ENCODE data around the gene SCYGR8. TPM values are rescaled to one million over a fixed set of nuclear protein-coding genes. Genes with fewer than 3 reads are reported as not detected.

SCYGR8 gene
- polyA plus RNA-seq, 1 of the 3 experiments (the other 2 are of a cell fraction): not detected

DNA sequence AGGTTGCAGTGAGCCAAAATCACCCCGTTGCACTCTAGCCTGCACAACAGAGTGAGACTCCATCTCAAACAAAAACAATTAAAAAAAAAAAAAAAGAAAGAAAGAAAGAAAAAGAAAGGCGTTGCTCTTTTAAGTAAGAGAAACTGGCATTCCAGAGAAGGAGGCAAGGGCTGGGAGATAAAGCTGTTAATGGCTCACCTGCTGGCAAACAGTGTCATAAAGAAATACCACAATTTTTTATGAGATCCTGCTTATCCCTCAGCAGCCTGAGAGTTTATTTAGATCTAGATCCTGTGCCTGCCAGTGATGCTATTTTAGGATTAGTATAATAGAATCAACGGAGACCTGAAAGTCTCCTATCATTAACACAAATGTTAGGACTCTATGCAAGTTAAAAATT lies 44.1 kb upstream of the SCYGR8 start:
- Histone ChIP-seq H2AFZ (ENCODE audit: low read depth) (no peak overlapping the region), H3F3A (replicated peaks; ENCODE audit: insufficient read depth) (no peaks in the 10 kb centered on the region), H3K27ac (ENCODE audit: low read depth in 2 of 2, low read length in 1 of 2) (no peak overlapping the region), H4K20me1 (ENCODE audit: insufficient read depth) (no peaks in the 10 kb centered on the region), H3K9ac (no peak overlapping the region), H3K9me2 (no peaks in the 10 kb centered on the region), H3K4me2 (no peak overlapping the region), H3K4me3 (ENCODE audit: low read depth in 2 of 2, low read length in 1 of 2) (no peak overlapping the region), H3K36me3 (replicated peaks in 1 of 2; ENCODE audit: control insufficient read depth in 1 of 2, insufficient read depth in 2 of 2, low read length in 1 of 2) (no peaks in the 10 kb centered on the region), H3K9me3 (no peaks in the 10 kb centered on the region), H3K27me3 (ENCODE audit: insufficient read depth) (peaks cover 9% of the 10 kb centered on the region; the same call in 1 of the 2 replicates), H3K4me1 (ENCODE audit: control insufficient read depth in 1 of 2, insufficient read depth in 2 of 2, low read depth in 1 of 2, low read length in 1 of 2) (no peaks in the 10 kb centered on the region), H3K79me2 (ENCODE audit: insufficient read depth) (no peaks in the 10 kb centered on the region)
- POLR2A ChIA-PET: no interaction called here
- TF ChIP-seq, protein P1, sequence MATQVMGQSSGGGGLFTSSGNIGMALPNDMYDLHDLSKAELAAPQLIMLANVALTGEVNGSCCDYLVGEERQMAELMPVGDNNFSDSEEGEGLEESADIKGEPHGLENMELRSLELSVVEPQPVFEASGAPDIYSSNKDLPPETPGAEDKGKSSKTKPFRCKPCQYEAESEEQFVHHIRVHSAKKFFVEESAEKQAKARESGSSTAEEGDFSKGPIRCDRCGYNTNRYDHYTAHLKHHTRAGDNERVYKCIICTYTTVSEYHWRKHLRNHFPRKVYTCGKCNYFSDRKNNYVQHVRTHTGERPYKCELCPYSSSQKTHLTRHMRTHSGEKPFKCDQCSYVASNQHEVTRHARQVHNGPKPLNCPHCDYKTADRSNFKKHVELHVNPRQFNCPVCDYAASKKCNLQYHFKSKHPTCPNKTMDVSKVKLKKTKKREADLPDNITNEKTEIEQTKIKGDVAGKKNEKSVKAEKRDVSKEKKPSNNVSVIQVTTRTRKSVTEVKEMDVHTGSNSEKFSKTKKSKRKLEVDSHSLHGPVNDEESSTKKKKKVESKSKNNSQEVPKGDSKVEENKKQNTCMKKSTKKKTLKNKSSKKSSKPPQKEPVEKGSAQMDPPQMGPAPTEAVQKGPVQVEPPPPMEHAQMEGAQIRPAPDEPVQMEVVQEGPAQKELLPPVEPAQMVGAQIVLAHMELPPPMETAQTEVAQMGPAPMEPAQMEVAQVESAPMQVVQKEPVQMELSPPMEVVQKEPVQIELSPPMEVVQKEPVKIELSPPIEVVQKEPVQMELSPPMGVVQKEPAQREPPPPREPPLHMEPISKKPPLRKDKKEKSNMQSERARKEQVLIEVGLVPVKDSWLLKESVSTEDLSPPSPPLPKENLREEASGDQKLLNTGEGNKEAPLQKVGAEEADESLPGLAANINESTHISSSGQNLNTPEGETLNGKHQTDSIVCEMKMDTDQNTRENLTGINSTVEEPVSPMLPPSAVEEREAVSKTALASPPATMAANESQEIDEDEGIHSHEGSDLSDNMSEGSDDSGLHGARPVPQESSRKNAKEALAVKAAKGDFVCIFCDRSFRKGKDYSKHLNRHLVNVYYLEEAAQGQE (IDR thresholded peaks at IDR 0.05; ENCODE audit: low read depth, low read length): no peak
- TF ChIP-seq, protein P2, sequence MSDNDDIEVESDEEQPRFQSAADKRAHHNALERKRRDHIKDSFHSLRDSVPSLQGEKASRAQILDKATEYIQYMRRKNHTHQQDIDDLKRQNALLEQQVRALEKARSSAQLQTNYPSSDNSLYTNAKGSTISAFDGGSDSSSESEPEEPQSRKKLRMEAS (IDR thresholded peaks at IDR 0.05; ENCODE audit: low read depth): no peak
- no peak for TF ChIP-seq CHD2 (IDR thresholded peaks at IDR 0.05; ENCODE audit: low read length, partially characterized antibody)
- TF ChIP-seq YY1 (IDR thresholded peaks at IDR 0.05; ENCODE audit: low read depth): no peak
- no peak for TF ChIP-seq SIN3A (IDR thresholded peaks at IDR 0.05; ENCODE audit: borderline replicate concordance, low read depth, low read length)
- TF ChIP-seq, protein P3, sequence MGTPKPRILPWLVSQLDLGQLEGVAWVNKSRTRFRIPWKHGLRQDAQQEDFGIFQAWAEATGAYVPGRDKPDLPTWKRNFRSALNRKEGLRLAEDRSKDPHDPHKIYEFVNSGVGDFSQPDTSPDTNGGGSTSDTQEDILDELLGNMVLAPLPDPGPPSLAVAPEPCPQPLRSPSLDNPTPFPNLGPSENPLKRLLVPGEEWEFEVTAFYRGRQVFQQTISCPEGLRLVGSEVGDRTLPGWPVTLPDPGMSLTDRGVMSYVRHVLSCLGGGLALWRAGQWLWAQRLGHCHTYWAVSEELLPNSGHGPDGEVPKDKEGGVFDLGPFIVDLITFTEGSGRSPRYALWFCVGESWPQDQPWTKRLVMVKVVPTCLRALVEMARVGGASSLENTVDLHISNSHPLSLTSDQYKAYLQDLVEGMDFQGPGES (IDR thresholded peaks at IDR 0.05; ENCODE audit: low read depth, low read length): no peak
- TF ChIP-seq FOXM1 (IDR thresholded peaks at IDR 0.05; ENCODE audit: low read depth): no peak
- TF ChIP-seq NRF1 (IDR thresholded peaks at IDR 0.05; ENCODE audit: low read depth, low read length): no peak
- TF ChIP-seq ELF1 (IDR thresholded peaks at IDR 0.05): no peak
- TF ChIP-seq, protein P4, sequence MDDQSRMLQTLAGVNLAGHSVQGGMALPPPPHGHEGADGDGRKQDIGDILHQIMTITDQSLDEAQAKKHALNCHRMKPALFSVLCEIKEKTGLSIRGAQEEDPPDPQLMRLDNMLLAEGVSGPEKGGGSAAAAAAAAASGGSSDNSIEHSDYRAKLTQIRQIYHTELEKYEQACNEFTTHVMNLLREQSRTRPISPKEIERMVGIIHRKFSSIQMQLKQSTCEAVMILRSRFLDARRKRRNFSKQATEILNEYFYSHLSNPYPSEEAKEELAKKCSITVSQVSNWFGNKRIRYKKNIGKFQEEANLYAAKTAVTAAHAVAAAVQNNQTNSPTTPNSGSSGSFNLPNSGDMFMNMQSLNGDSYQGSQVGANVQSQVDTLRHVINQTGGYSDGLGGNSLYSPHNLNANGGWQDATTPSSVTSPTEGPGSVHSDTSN (IDR thresholded peaks at IDR 0.05): no peak
- no peak for TF ChIP-seq TCF12 (IDR thresholded peaks at IDR 0.05)
- TF ChIP-seq RXRA (IDR thresholded peaks at IDR 0.05; ENCODE audit: borderline replicate concordance, low read depth): no peak
- TF ChIP-seq TEAD4 (IDR thresholded peaks at IDR 0.05; ENCODE audit: borderline replicate concordance, insufficient read depth): no peak
- TF ChIP-seq EP300 (IDR thresholded peaks at IDR 0.05; ENCODE audit: borderline replicate concordance in 1 of 2, low read depth in 1 of 2, low read length in 1 of 2): no peak
- TF ChIP-seq MEF2A (IDR thresholded peaks at IDR 0.05; ENCODE audit: borderline replicate concordance, low read depth): no peak
- TF ChIP-seq, protein P5, sequence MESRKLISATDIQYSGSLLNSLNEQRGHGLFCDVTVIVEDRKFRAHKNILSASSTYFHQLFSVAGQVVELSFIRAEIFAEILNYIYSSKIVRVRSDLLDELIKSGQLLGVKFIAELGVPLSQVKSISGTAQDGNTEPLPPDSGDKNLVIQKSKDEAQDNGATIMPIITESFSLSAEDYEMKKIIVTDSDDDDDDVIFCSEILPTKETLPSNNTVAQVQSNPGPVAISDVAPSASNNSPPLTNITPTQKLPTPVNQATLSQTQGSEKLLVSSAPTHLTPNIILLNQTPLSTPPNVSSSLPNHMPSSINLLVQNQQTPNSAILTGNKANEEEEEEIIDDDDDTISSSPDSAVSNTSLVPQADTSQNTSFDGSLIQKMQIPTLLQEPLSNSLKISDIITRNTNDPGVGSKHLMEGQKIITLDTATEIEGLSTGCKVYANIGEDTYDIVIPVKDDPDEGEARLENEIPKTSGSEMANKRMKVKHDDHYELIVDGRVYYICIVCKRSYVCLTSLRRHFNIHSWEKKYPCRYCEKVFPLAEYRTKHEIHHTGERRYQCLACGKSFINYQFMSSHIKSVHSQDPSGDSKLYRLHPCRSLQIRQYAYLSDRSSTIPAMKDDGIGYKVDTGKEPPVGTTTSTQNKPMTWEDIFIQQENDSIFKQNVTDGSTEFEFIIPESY (IDR thresholded peaks at IDR 0.05; ENCODE audit: borderline replicate concordance, low read depth): no peak
- no peak for TF ChIP-seq SMC3 (IDR thresholded peaks at IDR 0.05; ENCODE audit: low read depth, low read length)
- TF ChIP-seq NFIC (IDR thresholded peaks at IDR 0.05; ENCODE audit: borderline replicate concordance): no peak
- no peak for TF ChIP-seq POLR2AphosphoS5 (IDR thresholded peaks at IDR 0.05; ENCODE audit: low read depth, low read length)
- 19% methylated on average over 3 of the region's 3 CpGs for WGBS (ENCODE audit: low lambda C conversion rate)
- no peak for DNase-seq
- CTCF ChIA-PET: no interaction called here
